8988T (cell line): ENCODE measurements around the gene RPS19.
"Not testable (repeated sequence)": the region's sequence is repeated elsewhere in the genome, so short reads cannot be mapped to it uniquely, and the experiment has no call there.

ENCODE experiments used
- DNase-seq: peaks from one replicate; pipeline ENCODE4 v3.0.0; 2011

RPS19 gene

DNA sequence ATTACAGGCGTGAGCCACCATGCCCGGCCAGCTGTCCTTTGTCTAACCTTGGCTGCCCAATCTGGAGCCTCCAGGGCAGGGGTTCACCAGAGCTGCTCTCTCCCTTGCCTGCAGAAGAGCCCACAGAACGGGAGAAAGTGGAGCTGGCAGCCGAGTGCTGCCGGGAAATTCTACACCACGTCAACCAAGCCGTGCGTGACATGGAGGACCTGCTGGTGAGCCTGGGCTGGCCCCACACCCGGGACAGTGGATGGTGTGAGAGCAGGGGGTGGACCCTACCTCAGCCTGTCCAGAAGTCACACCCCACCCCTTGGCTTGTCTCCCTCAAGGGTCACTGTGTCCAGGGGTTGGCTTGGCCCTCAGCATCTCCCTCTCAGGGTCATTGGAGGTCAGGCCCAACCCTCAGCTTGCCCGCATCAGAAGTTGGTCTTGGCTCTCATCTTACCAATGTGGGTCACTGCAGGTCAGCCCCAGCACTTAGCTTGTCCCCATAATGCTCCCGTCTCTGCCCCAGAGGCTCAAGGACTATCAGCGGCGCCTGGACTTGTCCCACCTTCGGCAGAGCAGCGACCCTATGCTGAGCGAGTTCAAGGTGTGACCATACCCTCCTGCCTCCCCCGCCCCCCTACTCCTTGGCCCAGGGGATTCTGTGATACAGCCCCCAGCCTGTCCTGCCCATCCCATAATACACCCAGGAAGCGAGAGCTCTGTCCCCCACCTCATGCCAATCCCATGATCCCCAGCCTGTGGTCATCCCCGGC lies 43.3 kb downstream of the RPS19 start:
- no peak for DNase-seq

DNA sequence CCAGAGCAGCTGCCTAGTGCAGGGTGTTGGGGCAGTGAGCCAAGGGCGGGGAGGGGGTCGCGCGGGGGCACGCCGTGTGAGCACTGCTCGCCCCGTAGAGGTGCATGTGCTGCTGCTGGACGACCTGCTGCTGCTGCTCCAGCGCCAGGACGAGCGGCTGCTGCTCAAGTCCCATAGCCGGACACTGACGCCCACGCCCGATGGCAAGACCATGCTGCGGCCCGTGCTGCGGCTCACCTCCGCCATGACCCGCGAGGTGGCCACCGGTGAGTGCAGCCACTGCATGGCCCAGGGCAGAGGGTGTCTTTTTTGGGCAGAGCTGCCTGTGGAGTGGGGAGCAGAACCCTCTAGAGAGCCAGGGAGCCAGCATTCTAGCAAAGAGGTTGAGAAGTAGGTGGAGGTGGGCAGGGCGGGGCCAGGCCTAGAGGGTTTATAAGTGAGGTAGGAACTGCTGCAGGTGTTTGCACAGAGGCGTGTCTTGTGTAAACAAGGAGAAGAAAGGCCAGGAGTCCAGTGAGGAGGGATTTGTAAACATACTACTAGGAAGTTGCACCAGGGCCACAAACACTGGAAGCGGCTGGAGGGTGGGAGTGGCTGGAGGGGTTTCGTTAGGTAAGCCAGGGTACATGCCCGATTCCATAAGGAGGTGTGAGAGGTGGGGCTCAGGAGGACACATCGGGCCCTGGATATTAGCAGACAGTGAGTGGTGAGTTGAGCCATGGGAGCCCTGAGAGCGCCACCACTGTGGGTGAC lies 44.2 kb downstream of the RPS19 start:
- DNase-seq, result no peak

DNA sequence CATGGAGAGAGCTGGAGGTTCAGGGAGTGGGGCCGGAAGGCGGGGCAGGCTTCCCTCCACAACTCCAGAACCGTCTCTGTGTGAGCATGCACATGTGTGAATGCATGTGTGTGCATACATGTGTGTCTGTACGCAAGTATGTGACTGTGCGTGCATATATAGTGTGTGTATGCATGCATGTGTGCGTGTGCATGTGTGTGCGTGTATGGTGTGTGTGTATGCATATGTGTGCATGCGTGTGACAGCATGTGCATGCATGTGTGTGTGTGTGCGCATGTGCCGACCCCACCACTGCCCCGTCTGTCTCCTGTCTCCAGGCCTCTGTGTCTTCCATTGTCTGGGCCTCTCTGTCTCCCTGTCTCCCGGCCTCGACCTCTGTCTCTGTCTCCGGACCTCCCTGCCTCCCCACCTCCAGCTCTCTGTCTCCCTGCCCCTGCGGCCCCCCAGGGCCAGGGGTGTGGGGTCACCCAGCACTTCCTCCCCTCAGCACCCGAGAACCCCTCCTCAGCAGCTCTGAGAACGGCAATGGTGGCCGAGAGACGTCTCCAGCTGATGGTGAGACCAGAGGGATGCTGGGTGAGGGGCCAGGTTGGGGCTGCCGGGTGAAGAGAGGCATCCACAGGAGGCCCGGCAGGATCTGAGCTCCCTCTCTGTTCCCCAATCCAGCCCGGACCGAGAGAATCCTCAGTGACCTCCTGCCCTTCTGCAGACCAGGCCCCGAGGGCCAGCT lies 45.4 kb downstream of the RPS19 start:
- DNase-seq, result no peak

DNA sequence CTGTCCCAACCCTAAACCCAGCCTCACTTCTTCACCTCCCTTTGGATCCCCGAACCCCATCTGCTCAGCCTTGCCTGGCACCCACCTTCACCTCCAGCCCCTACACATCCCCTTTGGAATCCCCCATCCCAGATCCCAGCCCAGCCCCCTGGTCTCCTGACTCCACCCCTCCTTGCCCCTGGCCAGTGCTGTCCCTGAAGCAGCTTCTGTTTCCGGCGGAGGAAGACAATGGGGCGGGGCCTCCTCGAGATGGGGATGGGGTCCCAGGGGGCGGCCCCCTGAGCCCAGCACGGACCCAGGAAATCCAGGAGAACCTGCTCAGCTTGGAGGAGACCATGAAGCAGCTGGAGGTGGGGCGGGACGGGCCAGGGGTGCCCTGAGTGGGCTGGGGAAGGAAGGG lies 46.2 kb downstream of the RPS19 start:
- DNase-seq, result no peak

DNA sequence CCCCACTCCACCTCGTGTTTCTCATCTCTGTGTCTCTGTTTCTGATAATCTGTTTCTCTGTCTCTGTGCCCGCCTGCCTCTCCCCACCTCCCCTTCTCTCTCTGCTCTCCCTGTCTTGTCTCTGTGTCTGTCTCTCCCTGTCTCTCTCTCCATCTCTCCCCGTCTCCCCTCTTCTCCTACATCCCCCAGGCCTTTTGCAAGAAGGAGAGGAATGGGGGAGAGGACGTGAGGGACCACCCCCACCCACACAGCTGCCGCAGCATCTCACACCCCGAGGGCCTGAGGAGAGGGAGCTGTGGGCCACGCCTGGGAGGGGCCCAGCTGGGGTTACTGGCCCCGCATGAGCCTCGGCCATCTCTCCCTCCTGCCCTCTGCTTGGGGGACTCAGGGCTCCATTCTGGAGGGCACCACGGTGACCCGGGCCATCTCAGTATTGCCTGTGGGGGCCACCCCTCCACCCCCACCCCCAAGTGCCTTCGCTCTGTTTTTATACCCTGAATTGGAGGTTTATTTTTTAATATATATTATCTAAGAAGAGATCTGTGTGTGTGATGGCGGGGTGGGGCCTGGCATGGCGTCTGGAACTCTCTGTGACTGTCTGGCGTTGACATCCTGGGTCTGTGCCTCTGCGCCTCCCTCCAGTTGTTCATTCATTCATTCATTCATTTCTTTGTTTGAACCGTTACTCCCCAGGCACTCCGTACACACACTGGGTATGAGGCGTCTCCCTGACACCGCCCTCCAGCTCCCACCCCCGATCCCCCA lies 47.0 kb downstream of the RPS19 start:
- DNase-seq, result no peak

DNA sequence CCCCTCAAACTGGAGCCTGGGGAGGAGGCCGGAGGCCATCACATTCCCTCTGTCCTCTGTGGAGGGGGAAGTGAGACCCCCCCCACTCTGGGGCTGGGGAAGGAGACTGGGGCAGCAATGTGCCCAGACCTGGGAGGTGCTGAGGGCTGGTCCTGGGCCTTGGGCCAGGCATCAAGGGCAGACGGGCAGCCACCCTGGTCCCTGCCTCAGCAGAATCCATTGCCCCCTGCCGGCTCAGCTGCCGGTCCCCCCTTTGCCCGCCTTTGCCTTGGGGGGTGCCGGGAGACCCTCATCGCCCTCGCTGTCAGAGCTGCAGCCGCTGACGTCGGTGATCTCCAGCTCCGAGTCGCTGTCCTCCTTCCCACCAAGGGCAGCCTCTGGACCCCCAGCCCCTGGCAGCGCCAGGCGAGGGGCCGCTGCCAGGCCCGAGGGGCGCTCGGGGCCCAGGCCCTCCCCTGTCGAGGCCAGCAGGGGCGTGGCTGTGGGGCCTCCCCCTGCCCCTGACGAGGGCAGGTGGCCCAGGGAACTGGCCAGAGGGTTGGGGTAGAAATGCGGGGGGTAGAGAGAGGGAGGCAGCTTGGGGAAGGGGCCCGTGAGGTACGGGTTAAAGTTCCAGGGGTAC lies 48.0 kb downstream of the RPS19 start:
- DNase-seq, result no peak

DNA sequence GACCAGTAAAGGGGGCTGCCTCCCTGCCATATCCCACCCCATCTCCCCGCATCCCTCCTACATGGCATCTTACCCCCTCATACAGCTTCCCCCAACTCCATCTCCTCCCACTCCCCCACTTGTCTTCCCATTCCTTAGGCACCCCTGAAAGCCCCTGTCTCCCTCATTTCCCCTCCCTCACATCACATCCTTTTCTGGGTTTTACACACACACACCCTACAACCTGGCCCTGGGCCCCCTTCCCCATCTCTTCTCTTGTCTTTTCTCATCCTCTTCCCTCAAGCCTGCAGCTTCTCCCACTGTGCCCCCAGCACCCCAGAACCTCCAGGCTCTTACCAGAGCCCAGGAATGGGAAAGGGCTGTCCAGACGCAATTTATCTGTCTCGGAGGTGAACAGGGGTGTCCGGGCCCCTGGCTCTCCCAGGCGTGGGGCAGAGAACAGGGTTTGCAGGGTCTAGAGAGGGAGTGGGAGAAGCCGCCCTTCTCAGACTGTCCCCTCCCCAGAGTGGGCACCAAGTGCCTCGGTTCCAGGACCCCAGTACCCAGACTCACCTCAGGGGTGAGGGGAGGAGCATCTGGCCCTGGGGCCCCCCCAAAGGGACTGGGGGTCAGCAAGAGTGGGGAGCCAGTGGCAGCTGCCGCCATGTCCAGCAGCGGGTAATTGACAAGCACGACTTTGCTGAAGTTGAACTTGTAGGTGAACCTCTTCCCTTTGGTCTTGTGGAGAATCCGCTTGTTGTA lies 48.8 kb downstream of the RPS19 start:
- DNase-seq, result no peak

DNA sequence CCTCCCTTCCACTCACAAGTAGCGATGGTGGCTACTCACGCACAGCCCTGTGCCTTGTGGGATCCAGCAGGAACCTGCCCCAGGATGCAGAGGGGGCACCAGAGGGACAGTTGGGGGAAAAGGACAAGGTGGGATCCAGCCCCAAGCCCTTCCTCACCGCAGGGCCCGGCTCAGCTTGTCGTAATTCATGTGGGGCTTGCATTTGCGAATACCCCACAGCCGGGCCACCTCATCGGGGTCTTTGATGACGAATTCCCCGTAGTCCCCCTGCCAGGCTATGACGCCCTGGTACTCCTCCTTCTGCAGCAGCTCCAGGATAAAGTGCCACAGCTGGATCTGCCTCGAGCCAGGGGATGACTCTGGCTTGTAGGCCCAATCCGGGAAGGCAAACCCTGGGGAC lies 49.7 kb downstream of the RPS19 start:
- no peak for DNase-seq

DNA sequence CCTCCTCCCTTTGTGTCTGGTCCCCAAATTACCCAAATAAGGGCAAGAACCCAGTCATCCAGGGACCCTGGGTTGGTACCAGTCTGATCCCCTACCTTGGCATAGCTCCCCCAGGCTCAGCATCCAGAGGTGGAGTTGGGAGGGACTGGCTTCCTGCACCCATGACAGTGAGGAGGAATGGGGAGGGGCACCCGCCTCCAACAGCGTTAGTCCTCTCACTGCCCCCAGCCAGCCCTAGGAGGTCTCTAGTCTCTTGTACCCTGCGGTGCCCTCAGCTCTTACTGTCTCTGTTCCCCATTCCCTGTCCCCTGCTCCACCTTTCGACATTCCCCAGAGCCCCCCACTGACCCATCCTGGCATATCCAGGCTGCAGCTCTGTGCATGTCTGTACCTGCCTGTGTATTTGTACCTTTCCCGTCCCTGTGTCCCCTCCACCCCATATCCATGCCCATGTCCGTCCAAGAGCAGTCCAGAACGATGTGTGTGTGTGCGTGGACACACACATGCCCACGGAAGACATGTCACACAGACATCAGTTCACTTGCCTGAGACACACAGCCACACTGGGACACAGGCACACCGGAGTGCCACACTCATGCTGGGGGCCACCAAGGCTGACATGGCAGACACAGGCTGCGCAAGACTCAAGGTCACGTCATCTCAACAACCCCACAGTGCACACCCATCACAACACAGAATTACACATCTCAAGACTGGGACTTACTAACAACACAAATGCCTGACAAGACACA lies 50.4 kb downstream of the RPS19 start:
- no peak for DNase-seq

DNA sequence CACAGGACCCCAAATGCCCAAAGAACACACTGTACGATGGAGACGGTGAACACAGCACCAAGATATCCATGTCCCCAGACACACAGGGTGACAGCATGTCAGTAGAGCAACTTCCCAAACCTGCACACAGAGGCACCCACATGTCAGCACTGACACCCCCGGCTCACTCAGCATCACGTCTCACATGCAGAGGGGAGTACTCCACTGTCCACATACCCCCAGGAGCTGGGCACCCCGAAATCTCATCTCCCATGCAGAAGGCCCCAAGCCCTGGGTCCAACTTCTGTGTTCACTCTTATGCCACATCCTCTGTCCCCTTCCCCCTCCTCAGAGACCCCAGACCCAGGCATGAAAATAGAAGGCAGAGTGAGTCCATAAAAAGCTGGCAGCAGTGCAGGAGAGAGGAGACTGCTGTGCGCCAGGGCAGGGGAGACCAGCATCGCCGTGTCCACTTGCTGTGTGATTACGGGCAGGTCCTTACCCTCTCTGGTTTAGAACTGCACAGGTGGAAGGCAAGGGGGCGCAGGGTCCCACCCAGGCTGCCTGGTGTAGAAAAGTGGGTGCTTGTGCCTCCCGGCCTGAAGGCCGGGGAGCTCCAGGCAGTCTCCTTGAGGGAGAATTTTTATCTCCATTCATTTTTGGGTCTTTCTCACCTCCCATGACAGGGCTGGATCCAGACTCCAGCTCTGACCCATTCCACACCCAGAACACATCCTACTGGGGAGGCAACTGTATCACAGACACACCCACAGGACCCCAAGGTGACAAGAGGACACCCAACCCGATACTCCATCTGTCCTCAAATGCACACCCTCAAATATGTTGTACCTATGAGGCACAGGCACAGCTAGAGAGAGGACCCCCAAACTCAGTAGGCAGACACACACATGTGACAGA lies 51.2 kb downstream of the RPS19 start:
- DNase-seq, result no peak

DNA sequence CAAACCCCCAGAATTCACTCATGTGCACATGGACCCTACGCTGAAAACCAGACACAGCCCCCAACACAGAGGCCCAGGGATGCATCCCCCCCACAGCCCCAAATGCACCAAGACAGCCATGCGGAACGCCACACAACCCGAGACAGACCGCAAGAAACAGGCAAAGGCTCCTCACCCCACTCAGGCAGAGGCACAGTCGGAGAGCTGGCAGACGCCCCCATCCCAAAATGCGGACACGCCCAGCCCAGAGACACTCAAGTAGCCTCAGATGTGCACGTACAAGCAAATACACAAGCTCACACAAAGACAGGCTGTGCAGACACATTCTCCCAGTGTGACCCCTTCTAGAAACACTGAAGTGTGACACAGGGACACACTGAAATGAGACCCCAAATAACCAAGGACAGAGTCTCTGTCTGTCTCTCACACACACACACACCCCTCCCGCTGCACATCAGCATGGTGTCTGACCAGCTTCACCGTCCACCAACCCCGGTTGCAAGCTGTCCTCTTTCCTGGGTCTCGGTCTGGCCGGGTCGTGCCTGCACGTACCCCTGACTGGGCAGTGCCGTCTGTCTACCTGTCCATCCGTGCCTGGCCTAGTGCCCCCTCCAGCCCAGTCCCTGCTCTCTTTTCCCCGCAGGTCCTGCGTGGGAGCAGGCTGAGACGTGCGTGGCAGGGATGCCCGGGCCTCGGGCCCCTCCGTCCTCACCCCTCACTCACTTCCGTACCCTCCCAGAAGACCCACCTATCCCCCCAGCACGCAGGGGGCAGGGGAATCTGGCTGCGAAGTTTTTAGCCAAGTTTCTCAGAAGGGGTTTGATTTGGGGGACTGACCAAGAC lies 52.1 kb downstream of the RPS19 start:
- no peak for DNase-seq

DNA sequence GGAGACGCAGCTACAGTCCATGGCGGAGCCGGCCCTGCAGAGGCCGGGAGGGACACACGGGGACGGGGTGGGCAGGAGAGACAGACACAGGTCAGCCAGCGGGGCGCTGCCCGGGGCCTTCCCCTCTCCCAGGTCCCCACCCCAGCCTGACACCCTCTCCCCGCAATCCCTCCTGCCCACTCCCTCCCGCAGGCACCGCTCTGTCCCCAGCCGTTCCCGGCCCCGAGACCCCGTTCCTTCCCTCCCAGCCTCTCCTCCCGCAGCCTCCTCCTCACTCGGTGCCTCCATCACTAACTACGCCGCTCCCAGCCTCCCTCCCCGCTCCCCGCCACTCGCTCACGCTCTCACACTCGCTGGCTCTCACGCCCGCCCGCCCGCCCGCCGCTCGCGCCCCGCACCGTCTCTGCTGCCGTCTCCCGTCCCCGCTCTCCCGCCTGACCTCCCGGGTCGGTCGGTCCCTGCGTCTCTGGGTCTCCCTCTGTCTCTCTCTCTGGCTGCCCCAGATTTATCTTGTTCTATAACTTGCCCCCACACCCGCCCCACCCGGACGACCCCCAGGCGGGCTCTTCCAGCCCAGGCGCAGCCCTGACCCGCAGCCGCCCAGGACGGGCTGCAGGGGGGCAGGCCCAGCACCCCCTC lies 53.0 kb downstream of the RPS19 start:
- no peak for DNase-seq

DNA sequence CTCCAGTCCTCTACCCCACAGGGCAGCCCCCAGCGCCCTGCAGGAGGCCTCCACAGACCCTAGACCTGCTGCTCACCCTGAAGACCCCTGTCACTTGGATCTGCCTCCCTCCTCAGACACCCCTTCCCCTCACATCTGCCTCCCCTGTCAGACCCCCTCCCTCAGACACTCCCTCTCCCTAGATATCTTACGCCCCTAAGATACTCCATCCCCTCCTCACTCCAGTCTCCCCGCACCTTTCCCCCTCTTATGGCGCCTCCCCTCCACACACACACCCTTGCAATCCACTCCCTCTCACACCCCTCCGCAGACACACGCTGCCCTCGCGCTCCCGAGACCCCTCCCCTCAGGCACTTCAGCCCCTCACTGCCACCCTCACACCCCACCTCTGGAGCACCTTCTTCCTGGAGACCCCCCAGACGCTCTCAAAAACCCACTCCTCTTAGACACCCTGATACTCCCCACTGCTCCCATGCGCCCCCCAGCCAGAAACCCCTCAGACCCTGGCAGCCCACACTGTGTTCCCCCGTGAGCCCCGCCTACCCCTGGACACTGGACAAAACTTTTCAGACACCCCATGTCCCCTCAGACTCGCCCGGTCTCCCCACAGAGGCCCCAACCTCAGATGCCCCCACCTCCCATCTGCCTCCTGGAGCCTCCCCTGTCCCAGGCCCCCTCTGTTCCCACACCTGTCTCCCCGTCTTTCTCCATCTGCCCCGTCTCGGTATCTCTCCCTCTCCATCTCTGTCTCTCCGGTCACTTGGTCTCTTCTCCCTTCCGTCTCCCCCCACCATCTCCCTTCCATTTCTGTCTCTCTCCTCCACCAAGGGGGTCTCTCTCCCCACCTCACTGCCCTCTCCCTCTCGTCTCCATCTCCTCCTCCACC lies 53.7 kb downstream of the RPS19 start:
- no peak for DNase-seq

DNA sequence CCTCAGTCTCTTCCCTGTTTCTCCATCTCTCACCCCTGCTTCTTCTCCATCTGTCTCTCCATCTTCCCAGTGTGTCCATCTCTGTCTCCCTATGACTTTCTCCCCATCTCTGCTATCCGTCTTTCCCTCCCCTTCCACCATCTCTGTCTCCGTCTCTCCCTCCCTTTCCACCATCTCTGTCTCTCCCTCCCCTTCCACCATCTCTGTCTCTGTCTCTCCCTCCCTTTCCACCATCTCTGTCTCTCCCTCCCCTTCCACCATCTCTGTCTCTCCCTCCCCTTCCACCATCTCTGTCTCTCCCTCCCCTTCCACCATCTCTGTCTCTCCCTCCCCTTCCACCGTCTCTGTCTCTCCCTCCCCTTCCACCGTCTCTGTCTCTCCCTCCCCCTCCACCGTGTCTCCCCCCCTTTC lies 54.4 kb downstream of the RPS19 start:
- not testable (repeated sequence) for DNase-seq

DNA sequence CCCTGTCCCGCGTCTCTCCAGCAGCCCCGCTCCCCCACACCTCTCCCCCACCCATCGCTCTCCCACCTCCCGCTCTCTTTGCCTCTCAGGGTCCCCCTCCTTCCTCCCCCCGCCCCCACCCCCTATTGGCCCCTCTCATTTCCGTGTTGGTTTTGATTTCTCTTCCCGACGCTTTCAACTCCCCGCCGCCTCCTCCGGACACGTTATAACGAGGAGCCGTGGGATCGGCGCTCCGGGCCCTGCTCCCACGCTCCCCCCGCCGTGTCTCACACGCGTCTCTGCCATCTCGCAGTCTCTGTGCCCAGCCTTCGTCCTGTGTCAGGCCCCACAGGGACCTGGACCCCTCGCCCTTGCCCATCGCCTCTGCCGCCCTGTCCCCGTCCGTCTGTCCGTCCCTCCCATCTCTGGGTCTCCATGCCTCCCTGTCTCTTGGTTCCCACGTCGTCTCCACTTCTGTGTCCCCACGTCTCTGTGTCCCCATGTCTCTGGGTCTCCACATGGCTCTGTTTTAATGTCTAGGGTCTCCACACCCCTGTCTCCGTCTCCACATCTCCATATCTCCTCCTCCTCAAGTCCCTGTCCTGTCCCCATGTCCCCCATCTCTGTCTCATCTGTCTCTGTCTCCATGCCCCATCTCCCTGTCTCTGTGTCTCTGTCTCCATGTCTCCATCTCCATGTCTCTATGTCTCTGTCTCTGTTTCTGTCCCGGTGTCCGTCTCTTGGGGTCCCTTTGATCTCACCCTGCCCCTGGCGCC lies 55.1 kb downstream of the RPS19 start:
- DNase-seq, result no peak

DNA sequence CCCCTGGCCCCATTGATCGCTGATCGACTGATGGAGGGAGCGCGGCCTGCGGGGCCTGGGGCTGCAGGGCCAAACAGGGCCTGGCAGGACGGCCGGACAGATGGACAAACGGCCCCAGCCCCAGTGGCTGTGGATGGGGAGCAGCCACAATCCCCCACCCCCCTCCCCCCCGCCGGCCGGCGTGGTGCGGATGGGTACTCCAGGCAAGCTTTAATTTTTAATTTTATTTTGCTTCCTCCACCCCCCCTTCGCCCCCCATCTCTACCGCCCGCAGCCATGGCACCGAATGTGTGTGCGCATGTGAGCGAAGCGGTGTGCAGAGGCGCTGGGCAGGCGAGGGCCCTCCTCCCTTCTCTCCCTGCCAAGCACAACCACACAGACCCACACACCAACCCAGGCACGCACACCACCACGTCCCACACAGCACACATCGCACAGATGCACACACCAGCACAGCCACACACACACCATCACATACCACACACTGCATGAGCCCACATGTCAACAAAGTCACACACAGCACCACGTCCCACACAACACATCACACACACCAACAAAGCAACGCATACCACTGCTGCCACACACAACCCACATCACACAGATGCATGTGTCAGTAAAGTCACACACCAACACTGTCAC lies 55.8 kb downstream of the RPS19 start:
- DNase-seq, result no peak
